KOPT-K1 (cell line): Measurements from ENCODE around the gene LRP1B.

Source experiments
- H3K27ac ChIP-seq: fragments of 200-600 bp; sonication (generic); 2 replicates; pipeline ENCODE4 v1.5.1; 2016; ENCODE audit warnings: antibody characterized with exemption, mild to moderate bottlenecking, low read depth, low read length; ENCODE audit not compliant: poor library complexity, severe bottlenecking
- H3K36me3 ChIP-seq: fragments of 200-600 bp; sonication (generic); 2 replicates; pipeline ENCODE4 v1.5.1; 2017; ENCODE audit warnings: antibody characterized with exemption, mild to moderate bottlenecking, low read length, moderate library complexity; ENCODE audit not compliant: insufficient read depth
- H3K9me3 ChIP-seq: fragments of 200-600 bp; sonication (generic); 2 replicates; pipeline ENCODE4 v1.5.1; 2017; ENCODE audit warnings: antibody characterized with exemption, low read length, mild to moderate bottlenecking; ENCODE audit not compliant: insufficient read depth, poor library complexity, severe bottlenecking

LRP1B gene

GRCh38 chr2:141055531-141055930 lies 1075.3 kb downstream of the LRP1B start:
- H3K36me3 ChIP-seq, result no peaks in the 10 kb centered on the region
- H3K9me3 ChIP-seq, result no peaks in the 10 kb centered on the region
- H3K27ac ChIP-seq, result no peak overlapping the region

- Histone ChIP-seq H3K9me3 (no peaks in the 10 kb centered on the region), H3K36me3 (no peaks in the 10 kb centered on the region)
These were observed 1081.9 kb downstream of the LRP1B start for GRCh38 chr2:141048951-141049350.

GRCh38 chr2:141041281-141041680 lies 1089.5 kb downstream of the LRP1B start:
- no peaks in the 10 kb centered on the region for H3K36me3 ChIP-seq
- no peak overlapping the region for H3K27ac ChIP-seq
- no peaks in the 10 kb centered on the region for H3K9me3 ChIP-seq

More at GRCh38 chr2:141048951-141049350, 1081.9 kb downstream of the LRP1B start:
- no peak overlapping the region for H3K27ac ChIP-seq

GRCh38 chr2:141038341-141038740 lies 1092.5 kb downstream of the LRP1B start:
- H3K36me3 ChIP-seq, result no peaks in the 10 kb centered on the region
- H3K9me3 ChIP-seq, result no peaks in the 10 kb centered on the region
- H3K27ac ChIP-seq, result no peak overlapping the region

- Histone ChIP-seq H3K36me3 (no peaks in the 10 kb centered on the region), H3K27ac (no peak overlapping the region), H3K9me3 (no peaks in the 10 kb centered on the region)
These were observed 1093.5 kb downstream of the LRP1B start for GRCh38 chr2:141037361-141037760.

GRCh38 chr2:141035846-141036420 lies 1094.9 kb downstream of the LRP1B start:
- Histone ChIP-seq H3K36me3 (no peaks in the 10 kb centered on the region), H3K27ac (no peak overlapping the region), H3K9me3 (no peaks in the 10 kb centered on the region)

- Histone ChIP-seq H3K36me3 (no peaks in the 10 kb centered on the region), H3K27ac (no peak overlapping the region), H3K9me3 (peaks cover 6% of the 10 kb centered on the region)
These were observed 1101.3 kb downstream of the LRP1B start for GRCh38 chr2:141029428-141030078.

GRCh38 chr2:141027221-141027620 lies 1103.6 kb downstream of the LRP1B start:
- Histone ChIP-seq H3K9me3 (peaks cover 6% of the 10 kb centered on the region), H3K27ac (no peak overlapping the region), H3K36me3 (no peaks in the 10 kb centered on the region)

- H3K36me3 ChIP-seq, result no peaks in the 10 kb centered on the region
- H3K27ac ChIP-seq, result no peak overlapping the region
- H3K9me3 ChIP-seq, result no peaks in the 10 kb centered on the region
These were observed 1109.2 kb downstream of the LRP1B start for GRCh38 chr2:141021611-141022010.

- H3K9me3 ChIP-seq, result no peaks in the 10 kb centered on the region
- no peak overlapping the region for H3K27ac ChIP-seq
- H3K36me3 ChIP-seq, result no peaks in the 10 kb centered on the region
These were observed 1109.7 kb downstream of the LRP1B start for GRCh38 chr2:141021109-141021508.

- Histone ChIP-seq H3K27ac (no peak overlapping the region), H3K9me3 (no peaks in the 10 kb centered on the region), H3K36me3 (no peaks in the 10 kb centered on the region)
These were observed 1110.5 kb downstream of the LRP1B start for GRCh38 chr2:141020346-141020745.

- no peaks in the 10 kb centered on the region for H3K36me3 ChIP-seq
- H3K9me3 ChIP-seq, result no peaks in the 10 kb centered on the region
- H3K27ac ChIP-seq, result no peak overlapping the region
These were observed 1115.3 kb downstream of the LRP1B start for GRCh38 chr2:141015341-141016047.

- Histone ChIP-seq H3K36me3 (no peaks in the 10 kb centered on the region), H3K9me3 (no peaks in the 10 kb centered on the region), H3K27ac (no peak overlapping the region)
These were observed 1126.7 kb downstream of the LRP1B start for GRCh38 chr2:141003967-141004657.

- Histone ChIP-seq H3K9me3 (no peaks in the 10 kb centered on the region), H3K36me3 (no peaks in the 10 kb centered on the region), H3K27ac (no peak overlapping the region)
These were observed 1129.1 kb downstream of the LRP1B start for GRCh38 chr2:141001750-141002149.

GRCh38 chr2:140998577-140998976 lies 1132.2 kb downstream of the LRP1B start:
- Histone ChIP-seq H3K9me3 (no peaks in the 10 kb centered on the region), H3K27ac (no peak overlapping the region), H3K36me3 (no peaks in the 10 kb centered on the region)
